Measurements from ENCODE around the gene CLTCL1.
"Not testable (repeated sequence)": the region's sequence is repeated elsewhere in the genome, so short reads cannot be mapped to it uniquely, and the experiment has no call there.

The CLTCL1 gene

GRCh38 chr22:19290400-19291217 is 910 bp downstream of the CLTCL1 start:
- no peak for DNase-seq

DNA sequence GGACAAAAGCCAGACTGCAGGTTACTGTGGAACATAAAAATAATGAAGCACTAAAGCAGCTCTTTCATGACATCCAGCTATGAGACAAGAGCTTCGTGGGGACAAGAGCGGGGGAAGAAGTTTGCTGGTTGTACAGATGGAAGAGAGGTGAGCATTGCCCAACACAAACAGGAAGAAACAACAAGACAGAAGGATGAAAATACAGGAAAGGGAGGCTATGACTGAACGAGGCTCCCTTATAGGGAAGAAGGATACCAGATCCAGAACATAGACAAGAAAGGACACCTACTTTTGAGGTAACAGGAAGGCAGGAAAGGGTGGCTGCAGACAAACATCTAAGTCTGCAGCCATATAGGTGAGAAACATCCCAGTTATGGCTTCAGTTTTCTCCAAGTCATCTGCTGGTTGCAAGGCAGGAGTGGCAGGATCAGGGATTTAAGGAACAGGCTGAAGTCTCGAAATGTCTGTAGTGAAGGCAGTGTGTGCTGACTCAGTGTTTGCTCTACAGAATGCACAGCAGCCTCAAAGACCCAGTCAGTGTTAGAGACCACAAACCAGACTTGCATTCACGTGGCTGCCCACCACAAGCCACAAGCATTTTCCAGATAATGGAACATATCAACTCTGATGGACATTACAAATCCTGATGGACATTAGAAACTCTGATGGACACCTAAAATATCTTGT is 1.9 kb downstream of the CLTCL1 start:
- no peak for DNase-seq

DNA sequence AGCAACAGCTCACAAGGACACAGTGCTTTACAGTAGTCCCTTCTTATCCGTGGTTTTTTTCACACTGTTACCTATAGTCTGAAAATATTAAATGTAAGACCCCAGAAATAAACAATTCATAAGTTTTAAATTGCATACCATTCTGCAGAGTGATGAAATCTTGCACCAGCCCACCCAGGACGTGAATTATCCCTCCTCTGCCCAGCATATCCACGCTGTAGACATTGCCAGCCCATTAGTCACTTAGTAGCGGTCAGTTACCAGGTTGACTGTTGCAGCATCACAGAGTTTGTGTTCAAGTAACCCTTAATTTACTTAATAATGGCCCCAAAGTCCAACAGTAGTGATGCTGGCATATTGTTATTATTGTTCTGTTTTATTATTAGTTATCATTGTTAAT is 3.6 kb downstream of the CLTCL1 start:
- DNase-seq = no peak

GRCh38 chr22:19287076-19287707 is 4.3 kb downstream of the CLTCL1 start:
- no peak for DNase-seq

GRCh38 chr22:19285831-19286230 is 5.7 kb downstream of the CLTCL1 start:
- no peak for DNase-seq

DNA sequence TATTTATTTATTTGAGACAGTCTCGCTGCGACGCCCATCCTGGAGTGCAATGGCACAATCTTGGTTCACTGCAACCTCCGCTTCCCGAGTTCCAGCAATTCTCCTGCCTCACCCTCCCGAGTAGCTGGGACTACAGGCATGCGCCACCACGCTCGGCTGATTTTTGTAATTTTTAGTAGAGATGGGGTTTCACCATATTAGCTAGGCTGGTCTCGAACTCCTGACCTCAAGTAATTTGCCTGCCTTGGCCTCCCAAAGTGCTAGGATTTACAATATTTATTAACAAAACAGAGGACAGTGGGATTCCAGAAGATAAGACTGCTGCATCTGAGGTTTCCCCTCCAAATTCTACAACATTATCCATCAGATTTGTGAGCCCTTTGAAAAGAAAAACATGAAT is 12.4 kb downstream of the CLTCL1 start:
- DNase-seq = not testable (repeated sequence)

DNA sequence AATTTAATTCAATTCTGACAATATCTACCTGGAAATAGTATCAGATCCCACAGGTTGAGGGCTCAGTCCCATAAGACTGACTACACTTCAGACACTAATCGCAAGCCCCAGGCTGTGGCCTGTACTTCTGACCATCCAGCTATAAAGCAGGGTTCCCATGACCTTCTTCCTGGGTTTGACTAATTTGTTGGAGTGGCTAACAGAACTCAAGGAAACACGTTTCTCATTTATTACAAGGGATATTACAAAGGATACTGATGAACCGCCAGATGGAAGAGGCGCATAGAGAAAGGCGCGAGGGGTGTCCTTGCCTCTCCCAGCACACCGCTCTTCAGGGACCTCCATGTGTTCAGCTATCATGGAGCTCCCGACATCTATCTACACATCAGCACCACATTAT is 13.7 kb downstream of the CLTCL1 start:
- no peak for DNase-seq

GRCh38 chr22:19275919-19276600 is 15.5 kb downstream of the CLTCL1 start:
- DNase-seq = no peak

- DNase-seq = no peak
These were observed 16.0 kb downstream of the CLTCL1 start for GRCh38 chr22:19275513-19275912.

DNA sequence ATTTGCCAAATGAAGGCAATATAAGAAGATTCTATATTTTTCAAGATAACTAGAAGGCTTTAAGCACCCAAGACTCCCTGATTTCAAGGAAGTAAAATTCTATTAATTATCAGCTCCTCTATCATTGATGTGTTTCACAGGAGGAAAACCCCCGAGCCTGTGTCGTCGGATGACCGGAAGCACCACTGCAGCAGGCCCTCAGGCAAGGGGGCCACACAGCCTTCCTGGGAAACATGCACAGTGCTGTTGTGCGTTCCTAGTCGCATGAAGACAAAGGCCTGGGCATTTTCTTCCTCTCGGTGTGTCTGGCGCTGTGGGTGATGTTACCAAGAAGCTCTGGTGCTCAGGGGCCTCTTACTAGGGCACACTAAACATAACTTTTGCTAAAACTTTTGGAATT is 16.4 kb downstream of the CLTCL1 start:
- no peak for DNase-seq

GRCh38 chr22:19271856-19272535 is 19.5 kb downstream of the CLTCL1 start:
- no peak for DNase-seq

DNA sequence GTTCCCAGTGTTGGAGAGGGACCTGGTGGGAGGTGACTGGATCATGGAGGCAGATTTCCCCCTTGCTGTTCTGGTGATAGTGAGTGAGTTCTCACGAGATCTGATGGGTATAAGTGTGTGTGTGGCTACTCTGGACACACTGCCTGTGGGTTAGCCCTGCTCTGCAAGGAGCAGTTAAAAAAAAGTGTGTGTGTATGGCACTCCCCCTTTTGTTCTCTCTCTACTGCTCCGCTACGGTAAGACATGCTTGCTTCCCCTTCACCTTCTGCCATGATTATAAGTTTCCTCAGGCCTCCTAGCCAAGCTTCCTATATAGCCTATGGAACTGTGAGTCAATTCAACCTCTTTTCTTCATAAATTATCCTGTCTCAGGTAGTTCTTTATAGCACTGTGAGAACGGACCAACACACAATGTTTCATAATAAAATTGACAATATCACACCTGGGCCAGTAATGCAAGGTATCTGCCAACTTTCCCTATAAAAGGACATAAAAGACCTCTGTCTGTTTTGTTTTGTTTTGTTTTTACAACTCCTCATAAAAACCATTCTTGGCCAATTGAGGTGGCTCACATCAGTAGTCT is 20.2 kb downstream of the CLTCL1 start:
- DNase-seq = no peak

GRCh38 chr22:19270873-19271272 is 20.6 kb downstream of the CLTCL1 start:
- DNase-seq = no peak

- no peak for DNase-seq
These were observed 24.9 kb downstream of the CLTCL1 start for GRCh38 chr22:19266547-19267086.

DNA sequence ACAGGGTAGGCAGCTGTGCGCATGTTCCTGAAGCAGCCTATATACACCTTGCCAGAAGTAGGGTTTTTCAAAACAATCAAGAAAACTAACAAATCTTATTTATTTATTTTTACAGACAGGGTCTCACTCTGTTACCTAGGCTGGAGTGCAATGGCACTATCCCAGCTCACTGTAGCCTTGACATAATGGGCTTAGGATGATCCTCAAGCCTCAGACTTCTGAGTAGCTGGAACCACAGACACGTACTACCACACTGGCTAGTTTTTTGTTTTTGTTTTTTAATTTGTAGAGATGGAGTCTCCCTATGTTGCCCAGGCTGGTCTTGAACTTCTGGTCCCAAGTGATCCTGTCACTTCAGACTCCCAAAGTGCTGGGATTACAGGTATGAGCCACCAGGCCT is 25.7 kb downstream of the CLTCL1 start:
- no peak for DNase-seq

DNA sequence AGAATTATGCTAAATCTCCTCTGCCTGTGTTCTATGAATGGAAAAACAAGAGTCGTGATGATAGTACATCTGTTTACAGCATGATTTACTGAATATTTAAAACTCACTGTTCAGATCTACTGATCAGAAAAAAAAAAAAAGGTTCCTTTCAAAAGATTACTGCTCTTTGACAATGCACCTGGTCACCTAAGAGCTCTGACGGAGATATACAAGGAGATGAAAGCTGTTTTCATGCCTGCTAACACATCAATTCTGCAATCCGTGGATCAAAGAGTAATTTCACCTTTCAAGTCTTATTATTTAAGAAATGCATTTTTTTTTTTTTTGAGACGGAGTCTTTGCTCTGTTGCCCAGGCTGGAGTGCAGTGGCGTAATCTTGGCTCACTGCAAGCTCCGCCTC is 30.7 kb downstream of the CLTCL1 start:
- DNase-seq = no peak

DNA sequence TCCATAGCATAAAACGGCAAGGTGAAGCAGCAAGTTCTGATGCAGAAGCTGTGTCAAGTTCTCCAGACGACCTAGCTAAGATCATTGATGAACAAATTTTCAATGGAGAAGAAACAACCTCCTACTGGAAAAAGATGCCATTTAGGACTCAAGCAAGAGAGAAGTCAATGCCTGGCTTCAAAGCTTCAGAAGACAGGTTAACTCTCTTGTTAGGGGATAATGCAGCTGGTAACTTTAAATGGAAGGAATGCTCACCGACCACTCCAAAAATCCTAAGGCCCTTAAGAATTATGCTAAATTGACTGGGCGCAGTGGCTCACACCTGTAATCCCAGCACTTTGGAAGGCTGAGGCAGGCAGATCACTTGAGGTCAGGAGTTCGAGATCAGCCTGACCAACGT is 31.3 kb downstream of the CLTCL1 start:
- DNase-seq = no peak

- DNase-seq = not testable (repeated sequence)
These were observed 32.6 kb downstream of the CLTCL1 start for GRCh38 chr22:19258968-19259288.

GRCh38 chr22:19258371-19258770 is 33.1 kb downstream of the CLTCL1 start:
- no peak for DNase-seq

DNA sequence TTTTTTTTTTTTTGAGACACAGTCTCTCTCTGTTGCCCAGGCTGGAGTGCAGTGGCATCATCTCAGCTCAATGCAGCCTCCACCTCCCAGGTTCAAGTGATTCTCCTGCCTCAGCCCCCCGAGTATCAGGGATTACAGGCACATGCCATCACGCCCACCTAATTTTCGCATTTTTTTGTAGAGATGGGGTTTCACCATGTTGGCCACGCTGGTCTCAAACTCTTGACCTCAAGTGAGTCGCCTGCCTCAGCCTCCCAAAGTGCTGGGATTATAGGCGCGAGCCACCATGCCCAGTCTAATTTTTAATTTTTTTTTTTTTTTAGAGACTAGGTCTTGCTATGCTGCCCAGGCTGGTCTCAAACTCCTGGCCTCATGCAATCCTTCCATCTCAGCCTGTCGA is 35.2 kb downstream of the CLTCL1 start:
- DNase-seq = not testable (repeated sequence)

- DNase-seq = no peak
These were observed 38.4 kb downstream of the CLTCL1 start for GRCh38 chr22:19253143-19253542.
